ENCODE results near the gene PCDH19.

PCDH19 gene

DNA sequence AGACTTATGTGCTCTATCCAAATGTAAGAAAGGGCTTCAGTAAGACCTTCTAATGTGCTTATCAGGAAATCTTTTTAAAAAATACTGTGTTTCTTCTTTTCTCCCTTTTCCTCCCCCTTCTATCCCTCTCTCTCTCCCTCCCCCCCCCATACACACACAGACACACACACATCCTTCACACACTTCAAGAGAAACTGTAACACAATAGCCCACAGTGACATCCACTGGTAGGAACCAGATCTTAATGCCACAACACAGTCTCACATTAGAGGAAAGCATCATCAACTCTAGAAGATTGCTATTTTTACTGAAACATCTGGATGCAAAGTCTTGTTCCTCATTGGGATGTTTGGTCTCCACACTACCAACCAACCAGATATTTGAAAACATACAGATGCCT lies 4.6 kb downstream of the PCDH19 start:
- Histone ChIP-seq H3K36me3 (ENCODE audit: control insufficient read depth, low read length) (no peaks in the 10 kb centered on the region), H3K27me3 (ENCODE audit: control insufficient read depth, low read length) (no peaks in the 10 kb centered on the region), H3K4me1 (ENCODE audit: control insufficient read depth, low read length) (no peaks in the 10 kb centered on the region), H4K20me1 (ENCODE audit: control insufficient read depth, insufficient read depth, low read depth, low read length) (no peaks in the 10 kb centered on the region), H3K79me2 (ENCODE audit: control insufficient read depth, low read length) (no peaks in the 10 kb centered on the region), H3K4me3 (ENCODE audit: low read length) (no peak overlapping the region), H3F3A (ENCODE audit: control insufficient read depth, insufficient read depth) (no peaks in the 10 kb centered on the region), H3K9me3 (ENCODE audit: control insufficient read depth, insufficient read depth, low read length) (no peaks in the 10 kb centered on the region), H3K4me2 (ENCODE audit: low read length) (no peak overlapping the region), H3K9me2 (replicated peaks; ENCODE audit: control insufficient read depth, low read length) (no peaks in the 10 kb centered on the region), H3K27ac (ENCODE audit: low read depth, low read length) (no peak overlapping the region)
- TF ChIP-seq EZH2phosphoT487 (IDR thresholded peaks at IDR 0.05; ENCODE audit: borderline replicate concordance, low read length) (no peak), CTCF (IDR thresholded peaks at IDR 0.05; ENCODE audit: low read depth, low read length, poor library complexity, severe bottlenecking) (no peak)

GRCh38 chrX:100404851-100405250 lies 5.2 kb downstream of the PCDH19 start:
- Histone ChIP-seq H3K27ac (ENCODE audit: low read depth, low read length) (no peak overlapping the region), H3K9me3 (ENCODE audit: control insufficient read depth, insufficient read depth, low read length) (no peaks in the 10 kb centered on the region), H3K4me1 (ENCODE audit: control insufficient read depth, low read length) (no peaks in the 10 kb centered on the region), H3F3A (ENCODE audit: control insufficient read depth, insufficient read depth) (no peaks in the 10 kb centered on the region), H3K9me2 (replicated peaks; ENCODE audit: control insufficient read depth, low read length) (no peaks in the 10 kb centered on the region), H4K20me1 (ENCODE audit: control insufficient read depth, insufficient read depth, low read depth, low read length) (no peaks in the 10 kb centered on the region), H3K79me2 (ENCODE audit: control insufficient read depth, low read length) (no peaks in the 10 kb centered on the region), H3K4me3 (ENCODE audit: low read length) (no peak overlapping the region), H3K4me2 (ENCODE audit: low read length) (no peak overlapping the region), H3K36me3 (ENCODE audit: control insufficient read depth, low read length) (no peaks in the 10 kb centered on the region), H3K27me3 (ENCODE audit: control insufficient read depth, low read length) (no peaks in the 10 kb centered on the region)
- TF ChIP-seq CTCF (IDR thresholded peaks at IDR 0.05; ENCODE audit: low read depth, low read length, poor library complexity, severe bottlenecking) (no peak), EZH2phosphoT487 (IDR thresholded peaks at IDR 0.05; ENCODE audit: borderline replicate concordance, low read length) (no peak)

- H3K79me2 ChIP-seq (ENCODE audit: control insufficient read depth, low read length) = no peaks in the 10 kb centered on the region
- H3K4me1 ChIP-seq (ENCODE audit: control insufficient read depth, low read length) = no peaks in the 10 kb centered on the region
- no peaks in the 10 kb centered on the region for H3K9me2 ChIP-seq (replicated peaks; ENCODE audit: control insufficient read depth, low read length)
- no peaks in the 10 kb centered on the region for H3K27me3 ChIP-seq (ENCODE audit: control insufficient read depth, low read length)
- TF ChIP-seq EZH2phosphoT487 (IDR thresholded peaks at IDR 0.05; ENCODE audit: borderline replicate concordance, low read length) = no peak
- TF ChIP-seq CTCF (IDR thresholded peaks at IDR 0.05; ENCODE audit: low read depth, low read length, poor library complexity, severe bottlenecking) = no peak
- H3K36me3 ChIP-seq (ENCODE audit: control insufficient read depth, low read length) = no peaks in the 10 kb centered on the region
- H3K4me2 ChIP-seq (ENCODE audit: low read length) = no peak overlapping the region
- no peaks in the 10 kb centered on the region for H3K9me3 ChIP-seq (ENCODE audit: control insufficient read depth, insufficient read depth, low read length)
- no peak overlapping the region for H3K4me3 ChIP-seq (ENCODE audit: low read length)
- H3K27ac ChIP-seq (ENCODE audit: low read depth, low read length) = no peak overlapping the region
- no peaks in the 10 kb centered on the region for H4K20me1 ChIP-seq (ENCODE audit: control insufficient read depth, insufficient read depth, low read depth, low read length)
- no peaks in the 10 kb centered on the region for H3F3A ChIP-seq (ENCODE audit: control insufficient read depth, insufficient read depth)
Measured at GRCh38 chrX:100395781-100396180, 14.3 kb downstream of the PCDH19 start.

DNA sequence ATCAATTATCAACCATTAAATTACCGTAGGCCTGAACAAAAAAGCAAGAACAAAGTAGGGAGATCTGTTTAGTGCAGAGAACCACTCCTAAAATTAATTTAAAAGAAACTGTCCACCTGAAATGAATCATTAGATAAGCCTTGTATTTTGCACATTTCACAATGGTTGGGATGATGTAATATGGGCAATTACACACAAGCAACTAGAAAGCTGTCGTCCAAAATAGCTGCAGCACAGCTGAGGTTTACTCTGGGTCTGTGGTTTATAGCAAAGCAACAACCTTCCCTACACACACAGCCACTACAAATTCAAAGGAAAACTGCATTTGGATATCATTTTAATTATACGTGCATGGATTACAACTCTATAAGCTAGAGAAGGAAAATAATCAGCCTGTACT lies 28.5 kb downstream of the PCDH19 start:
- H3K79me2 ChIP-seq (ENCODE audit: control insufficient read depth, low read length) = no peaks in the 10 kb centered on the region
- no peaks in the 10 kb centered on the region for H3K4me1 ChIP-seq (ENCODE audit: control insufficient read depth, low read length)
- no peaks in the 10 kb centered on the region for H4K20me1 ChIP-seq (ENCODE audit: control insufficient read depth, insufficient read depth, low read depth, low read length)
- H3K4me2 ChIP-seq (ENCODE audit: low read length) = no peak overlapping the region
- no peaks in the 10 kb centered on the region for H3K9me2 ChIP-seq (replicated peaks; ENCODE audit: control insufficient read depth, low read length)
- TF ChIP-seq CTCF (IDR thresholded peaks at IDR 0.05; ENCODE audit: low read depth, low read length, poor library complexity, severe bottlenecking) (no peak), EZH2phosphoT487 (IDR thresholded peaks at IDR 0.05; ENCODE audit: borderline replicate concordance, low read length) (no peak)
- H3K4me3 ChIP-seq (ENCODE audit: low read length) = no peak overlapping the region
- H3K9me3 ChIP-seq (ENCODE audit: control insufficient read depth, insufficient read depth, low read length) = no peaks in the 10 kb centered on the region
- no peak overlapping the region for H3K27ac ChIP-seq (ENCODE audit: low read depth, low read length)
- H3K36me3 ChIP-seq (ENCODE audit: control insufficient read depth, low read length) = no peaks in the 10 kb centered on the region
- no peaks in the 10 kb centered on the region for H3F3A ChIP-seq (ENCODE audit: control insufficient read depth, insufficient read depth)
- no peaks in the 10 kb centered on the region for H3K27me3 ChIP-seq (ENCODE audit: control insufficient read depth, low read length)
